GM23248 (cell line): ENCODE data around the gene MEGF6. TPM values are rescaled to one million over a fixed set of nuclear protein-coding genes. Genes with fewer than 3 reads are reported as not detected.

Source experiments
- DNase-seq: peaks from one replicate; pipeline ENCODE4 v3.0.0-alpha.2; 2015
- H2AFZ ChIP-seq: fragments of 200-600 bp; sonication (generic); 2 replicates; pipeline ENCODE4 v1.6.1; 2016; ENCODE audit warnings: antibody characterized with exemption
- H3F3A ChIP-seq: fragments of 200-600 bp; sonication (generic); 2 replicates; pipeline ENCODE4 v1.6.1; 2016; ENCODE audit warnings: mild to moderate bottlenecking, antibody characterized with exemption, mixed run types; ENCODE audit not compliant: insufficient read depth
- H3K27ac ChIP-seq: fragments of 200-600 bp; sonication (generic); 2 replicates; pipeline ENCODE4 v1.5.1; 2016; ENCODE audit warnings: mild to moderate bottlenecking
- H3K27me3 ChIP-seq: fragments of 200-600 bp; sonication (generic); replicated peaks from 2 replicates; pipeline ENCODE4 v1.6.1; 2016; ENCODE audit warnings: mild to moderate bottlenecking; ENCODE audit not compliant: insufficient read depth
- H3K36me3 ChIP-seq: fragments of 200-600 bp; sonication (generic); 2 replicates; pipeline ENCODE4 v1.6.1; 2016; ENCODE audit warnings: low read depth, mild to moderate bottlenecking
- H3K4me1 ChIP-seq: fragments of 200-600 bp; sonication (generic); 2 replicates; pipeline ENCODE4 v1.6.1; 2016; ENCODE audit warnings: mild to moderate bottlenecking; ENCODE audit not compliant: insufficient read depth
- H3K4me2 ChIP-seq: fragments of 200-600 bp; sonication (generic); one replicate; pipeline ENCODE4 v1.6.1; 2016; ENCODE audit warnings: mild to moderate bottlenecking; ENCODE audit not compliant: unreplicated experiment
- H3K4me3 ChIP-seq: fragments of 200-600 bp; sonication (generic); 2 replicates; pipeline ENCODE4 v1.5.1; 2016; ENCODE audit warnings: mild to moderate bottlenecking
- H3K79me2 ChIP-seq: fragments of 200-600 bp; sonication (generic); 2 replicates; pipeline ENCODE4 v1.6.1; 2016; ENCODE audit warnings: mild to moderate bottlenecking; ENCODE audit not compliant: insufficient read depth
- H3K9ac ChIP-seq: fragments of 200-600 bp; sonication (generic); 2 replicates; pipeline ENCODE4 v1.6.1; 2016; ENCODE audit warnings: mild to moderate bottlenecking
- H3K9me2 ChIP-seq: fragments of 200-600 bp; sonication (generic); 2 replicates; pipeline ENCODE4 v1.6.1; 2016; ENCODE audit warnings: mixed run types, mild to moderate bottlenecking, moderate library complexity; ENCODE audit not compliant: insufficient read depth
- H3K9me3 ChIP-seq: fragments of 200-600 bp; sonication (generic); one replicate; pipeline ENCODE4 v1.6.1; 2017; ENCODE audit warnings: low read depth
- H4K20me1 ChIP-seq: fragments of 200-600 bp; sonication (generic); 2 replicates; pipeline ENCODE4 v1.6.0; 2016; ENCODE audit not compliant: insufficient read depth
- EZH2 ChIP-seq: fragments of 200-600 bp; sonication (generic); IDR thresholded peaks from 2 replicates; pipeline ENCODE4 v1.6.1; 2018; ENCODE audit warnings: antibody characterized with exemption, mild to moderate bottlenecking; ENCODE audit not compliant: insufficient read depth, poor library complexity, severe bottlenecking
- EZH2phosphoT487 ChIP-seq: fragments of 200-600 bp; sonication (generic); IDR thresholded peaks from 2 replicates; pipeline ENCODE4 v1.6.1; 2018; ENCODE audit warnings: antibody characterized with exemption, moderate library complexity, mild to moderate bottlenecking, low read depth; ENCODE audit not compliant: insufficient read depth
- WGBS, 2 experiments: methylation state at CpG; one replicate each; pipeline ENCODE4 v1.1.6; 2015 to 2017; ENCODE audit warnings: low lambda C conversion rate in 2 of 2, low coverage in 1 of 2; ENCODE audit errors: missing lambda C conversion rate in 2 of 2; 5-methylcytosine and 5-hydroxymethylcytosine counted together
- in situ Hi-C: fragments of 300-500 bp; cut with MboI; formaldehyde crosslinking; loops from 2 replicates; pipeline ENCODE4 v1.15.0; 2020
- polyA plus RNA-seq: library from polyadenylated mRNA; unstranded; fragments of >200 nt; fragmentation: Nextera tagmentation; extraction: Ambion mirVana; gene quantifications from 2 replicates; pipeline ENCODE4 v1.2.1, GENCODE V29; 2016
- total RNA-seq: library from RNA; depleted of rRNA; stranded (reverse); fragments of >200 nt; shearing (Covaris generic); gene quantifications from 2 replicates; pipeline ENCODE4 v1.2.3, GENCODE V29; 2014

The MEGF6 gene
- total and polyA plus RNA-seq, 2 experiments from 2014 or later = 37.9 to 108 TPM

GRCh38 chr1:3569436-3569835 is 41.9 kb downstream of the MEGF6 start:
- H2AFZ ChIP-seq = no peak overlapping the region
- no peaks in the 10 kb centered on the region for H3K36me3 ChIP-seq
- WGBS, 2 experiments = 51 to 63% methylated on average over 8 of the region's 8 CpGs
- H3K9me2 ChIP-seq = no peaks in the 10 kb centered on the region
- no peaks in the 10 kb centered on the region for H3K27me3 ChIP-seq
- TF ChIP-seq EZH2 (no peak), EZH2phosphoT487 (no peak)
- no peaks in the 10 kb centered on the region for H4K20me1 ChIP-seq
- DNase-seq = no peak
- H3K9ac ChIP-seq = no peak overlapping the region
- no peak overlapping the region for H3K27ac ChIP-seq
- H3F3A ChIP-seq = no peaks in the 10 kb centered on the region
- no peaks in the 10 kb centered on the region for H3K9me3 ChIP-seq
- H3K4me2 ChIP-seq = no peak overlapping the region
- H3K4me1 ChIP-seq = no peaks in the 10 kb centered on the region
- no peaks in the 10 kb centered on the region for H3K79me2 ChIP-seq
- in situ Hi-C loops = no loop called here
- no peak overlapping the region for H3K4me3 ChIP-seq

- WGBS, 2 experiments = 70 to 73% methylated on average over 13 of the region's 13 CpGs
- no peaks in the 10 kb centered on the region for H3K36me3 ChIP-seq
- H3K9me3 ChIP-seq = no peaks in the 10 kb centered on the region
- in situ Hi-C loops = no loop called here
- H3K4me1 ChIP-seq = no peaks in the 10 kb centered on the region
- no peak for TF ChIP-seq EZH2phosphoT487
- TF ChIP-seq EZH2 = no peak
- H3F3A ChIP-seq = no peaks in the 10 kb centered on the region
- H3K27me3 ChIP-seq = no peaks in the 10 kb centered on the region
- DNase-seq = no peak
- no peak overlapping the region for H3K27ac ChIP-seq
- no peak overlapping the region for H3K4me3 ChIP-seq
- H4K20me1 ChIP-seq = no peaks in the 10 kb centered on the region
- H3K79me2 ChIP-seq = no peaks in the 10 kb centered on the region
- H3K9ac ChIP-seq = no peak overlapping the region
- no peak overlapping the region for H2AFZ ChIP-seq
- no peak overlapping the region for H3K4me2 ChIP-seq
- H3K9me2 ChIP-seq = no peaks in the 10 kb centered on the region
Measured at GRCh38 chr1:3568815-3569435, 42.4 kb downstream of the MEGF6 start.

- Histone ChIP-seq H3F3A (no peaks in the 10 kb centered on the region), H3K4me3 (no peak overlapping the region), H3K4me1 (no peaks in the 10 kb centered on the region), H3K27me3 (0 out of 2 replicates have a peak, but pooled peaks cover 6% of the 10 kb centered on the region), H3K9me2 (no peaks in the 10 kb centered on the region), H3K79me2 (no peaks in the 10 kb centered on the region), H4K20me1 (no peaks in the 10 kb centered on the region), H3K36me3 (no peaks in the 10 kb centered on the region), H2AFZ (no peak overlapping the region), H3K27ac (no peak overlapping the region), H3K4me2 (no peak overlapping the region), H3K9ac (no peak overlapping the region), H3K9me3 (no peaks in the 10 kb centered on the region)
- no peak for DNase-seq
- in situ Hi-C loops = no loop called here
- WGBS, 2 experiments = 75 to 78% methylated on average over 31 to 32 of the region's 32 CpGs
- TF ChIP-seq EZH2 = no peak
- no peak for TF ChIP-seq EZH2phosphoT487
Measured at GRCh38 chr1:3566951-3567804, 44.1 kb downstream of the MEGF6 start.

GRCh38 chr1:3566003-3566885 is 45.1 kb downstream of the MEGF6 start:
- no peak for TF ChIP-seq EZH2
- no peak for TF ChIP-seq EZH2phosphoT487
- H3F3A ChIP-seq = no peaks in the 10 kb centered on the region
- H3K27me3 ChIP-seq = peaks cover 8% of the 10 kb centered on the region; the same call in 1 of the 2 replicates
- DNase-seq = no peak
- no peaks in the 10 kb centered on the region for H3K9me3 ChIP-seq
- H3K4me1 ChIP-seq = no peaks in the 10 kb centered on the region
- H3K36me3 ChIP-seq = no peaks in the 10 kb centered on the region
- no peak overlapping the region for H3K9ac ChIP-seq
- H3K27ac ChIP-seq = no peak overlapping the region
- no peak overlapping the region for H3K4me2 ChIP-seq
- WGBS, 2 experiments = 59 to 61% methylated on average over 26 to 27 of the region's 27 CpGs
- H4K20me1 ChIP-seq = no peaks in the 10 kb centered on the region
- no peak overlapping the region for H3K4me3 ChIP-seq
- no peaks in the 10 kb centered on the region for H3K9me2 ChIP-seq
- no peak overlapping the region for H2AFZ ChIP-seq
- in situ Hi-C loops = no loop called here
- no peaks in the 10 kb centered on the region for H3K79me2 ChIP-seq
